Ishikawa (cell line): ENCODE data around the gene WDFY2.

Experiments used
- CEBPB ChIP-seq: IDR thresholded peaks from 2 replicates; pipeline ENCODE4 v1.6.1; 2012
- CREB1 ChIP-seq: IDR thresholded peaks from 2 replicates; pipeline ENCODE4 v1.6.1; 2012; ENCODE audit warnings: low read depth
- EGR1 ChIP-seq: IDR thresholded peaks from 2 replicates; pipeline ENCODE4 v1.6.1; 2012
- EP300 ChIP-seq: IDR thresholded peaks from 2 replicates; pipeline ENCODE4 v1.6.1; 2012; ENCODE audit warnings: borderline replicate concordance
- FOXM1 ChIP-seq: IDR thresholded peaks from 2 replicates; pipeline ENCODE4 v1.6.1; 2012; ENCODE audit warnings: low read depth, borderline replicate concordance
- NFIC ChIP-seq: IDR thresholded peaks from 2 replicates; pipeline ENCODE4 v1.6.1; 2012
- RAD21 ChIP-seq: IDR thresholded peaks from 2 replicates; pipeline ENCODE4 v1.6.1; 2012; ENCODE audit warnings: low read depth
- TAF1 ChIP-seq: IDR thresholded peaks from 2 replicates; pipeline ENCODE4 v1.6.1; 2012; ENCODE audit warnings: low read depth, mild to moderate bottlenecking
- TCF12 ChIP-seq: IDR thresholded peaks from 2 replicates; pipeline ENCODE4 v1.6.1; 2012; ENCODE audit warnings: low read depth
- TEAD4 ChIP-seq: IDR thresholded peaks from 2 replicates; pipeline ENCODE4 v1.6.1; 2012
- YY1 ChIP-seq: IDR thresholded peaks from 2 replicates; pipeline ENCODE4 v1.6.1; 2012; ENCODE audit warnings: low read depth
- ZBTB7A ChIP-seq: IDR thresholded peaks from 2 replicates; pipeline ENCODE4 v1.6.1; 2012; ENCODE audit warnings: low read depth
- TF ChIP-seq, protein P1 (sequence below): IDR thresholded peaks from 2 replicates; pipeline ENCODE4 v1.6.1; 2012
- TF ChIP-seq, protein P2 (sequence below): IDR thresholded peaks from 2 replicates; pipeline ENCODE4 v1.6.1; 2012; ENCODE audit warnings: low read depth, mild to moderate bottlenecking
- TF ChIP-seq, protein P3 (sequence below): IDR thresholded peaks from 2 replicates; pipeline ENCODE4 v1.6.1; 2012

The WDFY2 gene

DNA sequence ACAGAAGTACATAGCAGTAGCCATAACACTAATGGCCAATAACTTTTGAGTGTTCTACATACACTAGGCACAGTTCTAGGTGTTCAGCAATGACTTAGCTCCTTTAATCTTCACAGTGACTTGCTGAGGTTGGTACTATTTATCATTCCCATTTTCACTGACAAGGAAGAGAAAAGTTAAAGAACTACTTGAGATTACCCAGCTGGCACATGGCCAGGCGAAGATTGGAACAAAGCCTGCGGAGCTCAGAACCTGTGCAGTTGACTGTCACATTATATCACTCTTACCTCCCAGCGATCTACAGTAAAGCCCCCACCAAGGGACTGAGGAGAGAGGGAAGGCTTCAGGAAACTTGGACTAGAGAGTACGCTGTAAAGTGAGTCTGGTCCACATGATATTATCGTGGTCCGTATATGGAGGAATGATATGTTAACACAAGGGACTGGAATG is 42.4 kb upstream of the WDFY2 start:
- TF ChIP-seq, protein P1, sequence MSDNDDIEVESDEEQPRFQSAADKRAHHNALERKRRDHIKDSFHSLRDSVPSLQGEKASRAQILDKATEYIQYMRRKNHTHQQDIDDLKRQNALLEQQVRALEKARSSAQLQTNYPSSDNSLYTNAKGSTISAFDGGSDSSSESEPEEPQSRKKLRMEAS = no peak
- no peak for TF ChIP-seq YY1
- TF ChIP-seq FOXM1 = no peak
- TF ChIP-seq TAF1 = no peak
- no peak for TF ChIP-seq CREB1
- peak; percentile 41 for TF ChIP-seq NFIC
- no peak for TF ChIP-seq CEBPB
- no peak for TF ChIP-seq RAD21
- TF ChIP-seq, protein P2, sequence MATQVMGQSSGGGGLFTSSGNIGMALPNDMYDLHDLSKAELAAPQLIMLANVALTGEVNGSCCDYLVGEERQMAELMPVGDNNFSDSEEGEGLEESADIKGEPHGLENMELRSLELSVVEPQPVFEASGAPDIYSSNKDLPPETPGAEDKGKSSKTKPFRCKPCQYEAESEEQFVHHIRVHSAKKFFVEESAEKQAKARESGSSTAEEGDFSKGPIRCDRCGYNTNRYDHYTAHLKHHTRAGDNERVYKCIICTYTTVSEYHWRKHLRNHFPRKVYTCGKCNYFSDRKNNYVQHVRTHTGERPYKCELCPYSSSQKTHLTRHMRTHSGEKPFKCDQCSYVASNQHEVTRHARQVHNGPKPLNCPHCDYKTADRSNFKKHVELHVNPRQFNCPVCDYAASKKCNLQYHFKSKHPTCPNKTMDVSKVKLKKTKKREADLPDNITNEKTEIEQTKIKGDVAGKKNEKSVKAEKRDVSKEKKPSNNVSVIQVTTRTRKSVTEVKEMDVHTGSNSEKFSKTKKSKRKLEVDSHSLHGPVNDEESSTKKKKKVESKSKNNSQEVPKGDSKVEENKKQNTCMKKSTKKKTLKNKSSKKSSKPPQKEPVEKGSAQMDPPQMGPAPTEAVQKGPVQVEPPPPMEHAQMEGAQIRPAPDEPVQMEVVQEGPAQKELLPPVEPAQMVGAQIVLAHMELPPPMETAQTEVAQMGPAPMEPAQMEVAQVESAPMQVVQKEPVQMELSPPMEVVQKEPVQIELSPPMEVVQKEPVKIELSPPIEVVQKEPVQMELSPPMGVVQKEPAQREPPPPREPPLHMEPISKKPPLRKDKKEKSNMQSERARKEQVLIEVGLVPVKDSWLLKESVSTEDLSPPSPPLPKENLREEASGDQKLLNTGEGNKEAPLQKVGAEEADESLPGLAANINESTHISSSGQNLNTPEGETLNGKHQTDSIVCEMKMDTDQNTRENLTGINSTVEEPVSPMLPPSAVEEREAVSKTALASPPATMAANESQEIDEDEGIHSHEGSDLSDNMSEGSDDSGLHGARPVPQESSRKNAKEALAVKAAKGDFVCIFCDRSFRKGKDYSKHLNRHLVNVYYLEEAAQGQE = no peak

DNA sequence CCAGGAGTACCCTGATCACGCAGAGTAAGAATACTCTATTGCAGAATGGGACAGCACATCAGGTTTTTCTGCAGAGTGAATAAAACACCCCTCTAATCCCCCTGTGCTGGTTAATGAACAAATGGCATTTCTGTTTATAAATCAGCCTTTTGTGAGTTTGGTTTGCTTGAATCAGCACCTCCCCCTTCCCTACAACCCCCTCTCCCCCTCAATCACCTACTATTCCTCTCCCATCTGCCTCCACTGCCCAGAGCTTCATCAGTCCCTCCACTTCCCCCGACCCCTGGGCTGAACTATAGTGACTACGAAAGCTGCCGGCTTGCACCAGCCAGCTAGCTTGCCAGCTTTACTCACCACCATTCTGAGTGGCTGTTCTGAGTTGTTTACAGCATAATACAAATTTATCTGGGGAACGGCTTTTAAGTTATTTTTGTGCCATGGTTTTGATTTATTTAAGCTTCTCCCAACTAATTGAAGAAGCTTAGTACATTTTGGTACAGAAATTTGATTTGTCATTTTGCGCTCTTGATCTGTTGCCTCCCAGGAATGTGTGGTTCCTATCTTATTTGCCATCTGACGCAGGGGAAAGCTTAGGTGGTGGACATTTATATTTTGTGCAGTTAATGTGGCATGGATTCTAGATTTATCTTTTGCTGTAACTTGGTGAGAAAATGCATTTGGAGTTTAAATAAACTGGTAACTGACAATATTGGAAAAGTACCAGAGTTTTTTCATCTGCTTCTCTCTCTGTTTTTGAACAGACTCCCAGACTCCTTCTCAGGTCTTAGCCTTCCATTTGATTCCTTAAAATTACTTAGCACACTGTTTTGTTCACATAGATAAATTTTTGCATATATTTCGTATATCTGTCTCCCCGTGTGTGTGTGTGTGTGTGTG is 41.7 kb upstream of the WDFY2 start:
- no peak for TF ChIP-seq EGR1
- TF ChIP-seq TAF1 = no peak
- TF ChIP-seq, protein P1 = no peak
- TF ChIP-seq CEBPB = no peak
- TF ChIP-seq, protein P3, sequence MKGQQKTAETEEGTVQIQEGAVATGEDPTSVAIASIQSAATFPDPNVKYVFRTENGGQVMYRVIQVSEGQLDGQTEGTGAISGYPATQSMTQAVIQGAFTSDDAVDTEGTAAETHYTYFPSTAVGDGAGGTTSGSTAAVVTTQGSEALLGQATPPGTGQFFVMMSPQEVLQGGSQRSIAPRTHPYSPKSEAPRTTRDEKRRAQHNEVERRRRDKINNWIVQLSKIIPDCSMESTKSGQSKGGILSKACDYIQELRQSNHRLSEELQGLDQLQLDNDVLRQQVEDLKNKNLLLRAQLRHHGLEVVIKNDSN = no peak
- TF ChIP-seq CREB1 = no peak
- TF ChIP-seq EP300 = no peak
- no peak for TF ChIP-seq TEAD4

DNA sequence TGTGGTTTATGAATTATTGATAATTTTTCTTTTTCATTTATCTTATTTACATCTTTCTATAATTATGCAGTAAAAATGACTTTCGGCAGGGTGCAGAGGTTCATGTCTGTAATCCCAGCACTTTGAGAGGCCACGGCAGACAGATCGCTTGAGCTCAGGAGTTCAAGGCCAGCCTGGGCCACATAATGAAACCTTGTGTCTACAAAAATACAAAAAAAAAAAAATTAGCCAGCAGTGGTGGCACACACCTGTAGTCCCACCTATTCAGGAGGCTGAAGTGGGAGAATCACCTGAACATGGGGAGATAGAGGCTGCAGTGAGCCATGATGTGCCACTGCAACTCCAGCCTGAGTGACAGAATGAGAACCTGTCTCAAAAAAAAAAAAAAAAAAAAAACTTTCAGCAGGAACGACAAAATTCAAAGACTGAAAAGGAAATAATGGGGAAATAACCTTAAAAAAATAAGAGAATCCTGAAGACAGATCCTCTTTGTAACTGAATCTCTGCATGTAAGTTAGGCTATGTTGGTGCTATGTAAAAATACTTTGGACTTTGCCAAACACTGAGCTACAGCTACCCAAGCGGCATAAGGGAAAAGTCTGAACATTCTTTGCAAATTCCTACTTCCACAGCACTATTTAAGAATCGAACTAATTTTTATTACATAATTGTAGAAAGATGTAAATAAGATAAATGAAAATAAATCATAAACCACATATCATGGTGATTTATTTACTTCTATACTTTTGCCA is 36.7 kb upstream of the WDFY2 start:
- TF ChIP-seq TAF1 = no peak
- TF ChIP-seq TCF12 = no peak
- TF ChIP-seq RAD21 = no peak
- no peak for TF ChIP-seq YY1
- TF ChIP-seq EGR1 = no peak

DNA sequence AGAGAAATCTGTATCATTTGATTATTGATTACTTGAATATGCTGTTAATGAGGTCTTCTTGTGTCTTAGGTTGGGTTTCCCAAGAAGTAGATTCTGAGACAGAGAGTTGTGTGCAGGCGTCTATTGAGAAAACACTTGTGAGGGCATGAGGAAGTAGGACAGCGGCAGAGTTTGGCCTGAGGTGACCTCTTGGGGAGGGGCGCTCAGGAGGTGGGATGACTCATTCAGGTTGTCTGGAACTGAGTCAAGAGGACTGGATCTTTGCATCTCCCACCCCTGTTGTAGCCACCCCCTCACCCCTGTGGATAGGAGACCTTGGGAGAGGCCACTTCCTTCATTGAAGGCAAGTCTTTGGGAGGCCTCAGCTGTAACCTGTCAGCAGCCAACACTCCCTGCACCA is 35.2 kb upstream of the WDFY2 start:
- TF ChIP-seq, protein P2 = peak; percentile 12; the same call in 1 of the 2 replicates
- no peak for TF ChIP-seq EGR1

DNA sequence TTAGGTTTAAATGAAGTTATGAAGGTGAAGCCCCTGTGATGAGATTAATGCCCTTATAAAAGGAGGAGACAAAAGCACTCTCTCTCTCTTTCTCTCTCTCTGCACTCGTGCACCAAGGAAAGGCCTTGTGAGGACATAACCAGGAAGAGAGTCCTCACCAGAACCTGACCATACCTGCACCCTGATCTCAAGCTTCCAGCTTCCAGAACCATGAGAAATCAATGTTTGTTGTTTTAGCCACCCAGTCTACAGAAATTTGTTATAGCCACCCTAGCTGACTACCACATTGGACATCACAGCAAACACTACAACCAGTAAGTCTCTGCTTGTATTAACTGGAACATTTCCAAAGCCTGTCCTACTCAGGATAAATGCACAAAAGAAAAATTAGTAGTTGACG is 34.7 kb upstream of the WDFY2 start:
- TF ChIP-seq EP300 (no peak), CEBPB (no peak), EGR1 (no peak), RAD21 (no peak), TAF1 (no peak), TEAD4 (no peak), ZBTB7A (no peak), TCF12 (no peak), NFIC (no peak), FOXM1 (no peak), CREB1 (no peak)
- TF ChIP-seq, protein P2 = no peak
- TF ChIP-seq, protein P3 = no peak
- TF ChIP-seq, protein P1 = no peak
